CD4-positive, alpha-beta T cell (primary cell): Measurements from ENCODE around the gene WDR27. TPM values are rescaled to one million over a fixed set of nuclear protein-coding genes. Genes with fewer than 3 reads are reported as not detected.

ENCODE experiments used
- ATAC-seq: fragments of 200-7000 bp; cut with Tn5 transposase; one replicate; pipeline ENCODE4 v1.10.0; 2022; ENCODE audit warnings: mild to moderate bottlenecking; ENCODE audit not compliant: poor library complexity
- CTCF ChIA-PET: fragments of 350-600 bp; sonication (Branson Sonifier 250); formaldehyde crosslinking; loops from one replicate; lab custom pipeline; 2021; ENCODE audit warnings: antibody characterized with exemption, inconsistent platforms; lab: Charles Lee
- POLR2A ChIA-PET: fragments of 350-600 bp; sonication (Branson Sonifier 250); formaldehyde crosslinking; loops from one replicate; lab custom pipeline; 2021; ENCODE audit warnings: antibody characterized with exemption, inconsistent platforms; lab: Charles Lee
- DNase-seq, 14 experiments: peaks; one replicate each; pipeline ENCODE4 v3.0.0-alpha.2; 2013 to 2020; ENCODE audit warnings: mixed read lengths in 2 of 14
- H3K27ac ChIP-seq, 2 donors: one replicate each; pipeline versions ENCODE4 v1.5.1 to v1.7.0; 2013; ENCODE audit warnings: low read length in 2 of 2, low read depth in 1 of 2, mild to moderate bottlenecking in 1 of 2
- H3K27me3 ChIP-seq, 2 experiments: 1 replicate in 1 of 2; 2 replicates in 1 of 2; pipeline versions ENCODE4 v1.6.1 to v1.7.0; 2013; ENCODE audit warnings: low read length in 2 of 2, control low read depth in 1 of 2, mild to moderate bottlenecking in 1 of 2, moderate library complexity in 1 of 2; ENCODE audit not compliant: insufficient read depth in 2 of 2, control insufficient read depth in 1 of 2
- H3K36me3 ChIP-seq: one replicate; pipeline ENCODE4 v1.6.1; 2013; ENCODE audit warnings: low read length, control low read depth; ENCODE audit not compliant: insufficient read depth
- H3K4me1 ChIP-seq: one replicate; pipeline ENCODE4 v1.6.1; 2013; ENCODE audit warnings: low read length, control low read depth; ENCODE audit not compliant: insufficient read depth
- H3K4me3 ChIP-seq: one replicate; pipeline ENCODE4 v1.5.1; 2013; ENCODE audit warnings: mild to moderate bottlenecking, low read length, moderate library complexity
- H3K9me3 ChIP-seq, 2 experiments: 1 replicate in 1 of 2; 2 replicates in 1 of 2; pipeline versions ENCODE4 v1.6.1 to v1.7.0; 2013; ENCODE audit warnings: low read length in 2 of 2, mild to moderate bottlenecking in 2 of 2, control low read depth in 1 of 2, moderate library complexity in 1 of 2; ENCODE audit not compliant: control insufficient read depth in 1 of 2, insufficient read depth in 1 of 2
- H3K27ac Mint-ChIP-seq: one replicate; pipeline ENCODE4 v1.8.0; 2020; ENCODE audit warnings: mixed read lengths
- H3K27me3 Mint-ChIP-seq: one replicate; pipeline ENCODE4 v1.8.0; 2021; ENCODE audit warnings: mixed read lengths
- H3K36me3 Mint-ChIP-seq: one replicate; pipeline ENCODE4 v1.8.0; 2021; ENCODE audit warnings: low read depth, mixed read lengths
- H3K4me1 Mint-ChIP-seq: one replicate; pipeline ENCODE4 v1.8.0; 2021; ENCODE audit warnings: low read depth, mixed read lengths
- H3K4me3 Mint-ChIP-seq: one replicate; pipeline ENCODE4 v1.8.0; 2020; ENCODE audit warnings: mild to moderate bottlenecking, mixed read lengths
- H3K9me3 Mint-ChIP-seq: one replicate; pipeline ENCODE4 v1.8.0; 2020; ENCODE audit warnings: mixed read lengths
- intact Hi-C, 2 experiments: fragments of 100-400 bp; cut with DNase I in 1 of 2; cut with micrococcal nuclease in 1 of 2; formaldehyde crosslinking; loops; one replicate each; pipeline versions ENCODE4 v1.15.1 to v1.9.0; 2023 to 2025; cut with DNase I, micrococcal nuclease
- total RNA-seq, 174 experiments: library from RNA in 2 of 174; stranded (reverse) in 2 of 174; gene quantifications; one replicate each; pipeline ENCODE4 v1.2.3 and lab custom pipeline; 2021 to 2026
- TF ChIP-seq, protein P1 (sequence below): fragments of 200-600 bp; IDR thresholded peaks from one replicate; pipeline ENCODE4 v1.8.0; 2022; ENCODE audit warnings: antibody characterized with exemption, mild to moderate bottlenecking

The WDR27 gene
- total RNA-seq, 2 experiments from 2014 or later: 22.0 to 23.5 TPM

DNA sequence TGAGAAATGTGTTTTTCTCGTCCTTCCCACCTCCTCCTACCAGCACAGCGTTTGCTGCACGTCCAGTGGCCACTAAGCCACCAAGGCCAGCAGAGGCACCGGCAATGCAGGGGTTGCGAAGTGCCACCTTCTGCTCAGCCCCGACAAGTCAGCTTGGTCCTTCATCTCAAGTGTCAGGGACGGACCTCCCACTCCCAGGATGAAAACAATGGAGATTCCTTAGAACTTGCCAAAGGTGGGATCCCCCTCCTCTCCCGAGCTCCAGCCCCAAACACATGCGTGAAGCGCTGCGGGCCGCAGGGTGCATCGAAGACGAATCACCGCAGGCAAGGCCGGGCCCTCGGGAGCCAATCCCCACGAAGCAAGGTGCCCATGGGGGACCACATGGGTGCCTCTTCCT, 60.8 kb downstream of the WDR27 start:
- ATAC-seq (no peak), DNase-seq (no peak)
- Histone ChIP-seq H3K27me3 (no peaks in the 10 kb centered on the region), H3K4me3 (no peak overlapping the region), H3K36me3 (peaks cover 5% of the 10 kb centered on the region), H3K4me1 (no peaks in the 10 kb centered on the region), H3K9me3 (no peaks in the 10 kb centered on the region), H3K27ac (no peak overlapping the region)
- TF ChIP-seq, protein P1, sequence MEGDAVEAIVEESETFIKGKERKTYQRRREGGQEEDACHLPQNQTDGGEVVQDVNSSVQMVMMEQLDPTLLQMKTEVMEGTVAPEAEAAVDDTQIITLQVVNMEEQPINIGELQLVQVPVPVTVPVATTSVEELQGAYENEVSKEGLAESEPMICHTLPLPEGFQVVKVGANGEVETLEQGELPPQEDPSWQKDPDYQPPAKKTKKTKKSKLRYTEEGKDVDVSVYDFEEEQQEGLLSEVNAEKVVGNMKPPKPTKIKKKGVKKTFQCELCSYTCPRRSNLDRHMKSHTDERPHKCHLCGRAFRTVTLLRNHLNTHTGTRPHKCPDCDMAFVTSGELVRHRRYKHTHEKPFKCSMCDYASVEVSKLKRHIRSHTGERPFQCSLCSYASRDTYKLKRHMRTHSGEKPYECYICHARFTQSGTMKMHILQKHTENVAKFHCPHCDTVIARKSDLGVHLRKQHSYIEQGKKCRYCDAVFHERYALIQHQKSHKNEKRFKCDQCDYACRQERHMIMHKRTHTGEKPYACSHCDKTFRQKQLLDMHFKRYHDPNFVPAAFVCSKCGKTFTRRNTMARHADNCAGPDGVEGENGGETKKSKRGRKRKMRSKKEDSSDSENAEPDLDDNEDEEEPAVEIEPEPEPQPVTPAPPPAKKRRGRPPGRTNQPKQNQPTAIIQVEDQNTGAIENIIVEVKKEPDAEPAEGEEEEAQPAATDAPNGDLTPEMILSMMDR: no peak
- CTCF ChIA-PET: no interaction called here
- Mint-ChIP-seq H3K27me3 (no peaks in the 10 kb centered on the region), H3K36me3 (peaks cover 19% of the 10 kb centered on the region), H3K9me3 (no peaks in the 10 kb centered on the region), H3K27ac (no peak overlapping the region), H3K4me1 (no peaks in the 10 kb centered on the region), H3K4me3 (no peak overlapping the region)
- POLR2A ChIA-PET: no interaction called here
- intact Hi-C loops: no loop called here

DNA sequence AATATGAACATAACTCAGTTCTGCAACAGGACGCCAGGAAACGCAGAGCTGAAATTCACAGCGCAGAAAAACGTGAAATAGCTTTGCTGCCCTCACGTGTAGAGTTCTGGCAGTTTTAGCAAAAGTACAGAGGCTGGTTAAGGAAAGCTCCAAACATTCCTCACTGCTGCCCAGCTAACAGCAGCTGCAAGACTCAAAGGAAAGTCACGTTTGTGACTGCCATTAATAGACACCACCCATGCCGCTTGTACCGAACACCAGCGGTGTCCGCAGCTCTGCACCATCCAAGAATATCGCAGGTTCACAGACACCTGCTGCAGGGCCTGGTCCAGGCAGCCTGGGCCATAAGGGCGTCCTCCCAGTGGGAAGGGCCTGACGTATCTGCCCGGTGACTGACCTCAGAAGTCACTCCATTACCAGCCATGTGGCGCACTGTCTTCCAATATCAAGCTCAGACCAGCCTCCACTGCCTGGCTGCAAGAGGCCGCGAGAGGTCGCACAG, 61.4 kb downstream of the WDR27 start:
- ChIA-PET CTCF (no interaction called here), POLR2A (no interaction called here)
- ATAC-seq: no peak

DNA sequence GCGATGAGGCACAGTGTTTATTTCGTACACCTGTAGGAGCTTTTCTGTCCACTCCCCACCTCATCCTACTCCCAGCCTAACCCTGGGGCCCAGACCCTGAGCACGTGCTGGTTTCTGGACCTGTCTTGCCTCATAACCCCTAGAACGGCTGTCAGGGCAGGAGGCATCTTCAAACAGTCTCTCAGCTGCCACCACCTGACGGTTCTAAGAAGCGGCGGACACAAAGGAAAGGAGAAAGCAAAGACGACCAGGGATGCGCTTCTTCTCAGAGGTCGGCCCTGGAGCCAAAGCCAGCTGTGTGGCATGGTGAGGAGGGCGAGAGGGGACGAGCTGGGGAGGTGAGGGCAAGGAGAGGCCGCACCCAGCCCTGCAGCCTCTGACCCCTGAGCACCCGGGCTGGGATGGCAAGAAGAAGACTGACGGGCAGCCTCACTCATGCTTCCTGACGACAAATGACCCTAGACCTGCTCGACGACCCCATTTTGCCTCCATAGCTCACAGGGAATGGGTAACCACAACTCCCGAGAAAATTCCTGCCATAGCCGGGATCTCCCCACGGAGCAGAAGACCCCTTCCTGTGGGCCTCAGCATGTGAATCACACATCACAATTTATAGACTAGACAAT, 62.1 kb downstream of the WDR27 start:
- H3K4me3 Mint-ChIP-seq: no peak overlapping the region
- no peak for DNase-seq

More for the DNA sequence above, 61.4 kb downstream of the WDR27 start:
- Histone ChIP-seq H3K9me3 (no peaks in the 10 kb centered on the region), H3K27ac (no peak overlapping the region), H3K4me1 (no peaks in the 10 kb centered on the region), H3K27me3 (no peaks in the 10 kb centered on the region), H3K4me3 (no peak overlapping the region), H3K36me3 (peaks cover 5% of the 10 kb centered on the region)
- DNase-seq: no peak
- TF ChIP-seq, protein P1: no peak
- Mint-ChIP-seq H3K27me3 (no peaks in the 10 kb centered on the region), H3K4me1 (no peaks in the 10 kb centered on the region), H3K4me3 (no peak overlapping the region), H3K27ac (no peak overlapping the region), H3K36me3 (peaks cover 25% of the 10 kb centered on the region), H3K9me3 (no peaks in the 10 kb centered on the region)
- intact Hi-C loops: no loop called here

More for the DNA sequence above, 62.1 kb downstream of the WDR27 start:
- no peaks in the 10 kb centered on the region for H3K9me3 Mint-ChIP-seq
- Histone ChIP-seq H3K4me3 (no peak overlapping the region), H3K4me1 (no peaks in the 10 kb centered on the region), H3K9me3 (no peaks in the 10 kb centered on the region), H3K27ac (no peak overlapping the region), H3K36me3 (peaks cover 5% of the 10 kb centered on the region), H3K27me3 (no peaks in the 10 kb centered on the region)
- H3K4me1 Mint-ChIP-seq: no peaks in the 10 kb centered on the region
- peaks cover 27% of the 10 kb centered on the region for H3K36me3 Mint-ChIP-seq
- ATAC-seq: no peak
- no peaks in the 10 kb centered on the region for H3K27me3 Mint-ChIP-seq
- POLR2A ChIA-PET: no interaction called here
- TF ChIP-seq, protein P1: no peak
- no peak overlapping the region for H3K27ac Mint-ChIP-seq
- CTCF ChIA-PET: no interaction called here
- intact Hi-C loops: no loop called here
